Tibial nerve (tissue), 4 donors: Measurements from ENCODE around the gene RAN. TPM values are rescaled to one million over a fixed set of nuclear protein-coding genes. Genes with fewer than 3 reads are reported as not detected.

Experiments
- DNase-seq, 2 donors: peaks; one replicate each; pipeline ENCODE4 v3.0.0-alpha.2; 2019; ENCODE audit warnings: low spot score in 2 of 2
- H3K27ac ChIP-seq, 4 donors: fragments of 200-600 bp; sonication (generic) in 3 of 4; one replicate each; pipeline ENCODE4 v1.5.1; 2017 to 2019; ENCODE audit warnings: mild to moderate bottlenecking in 1 of 4
- H3K27me3 ChIP-seq, 2 donors: fragments of 200-600 bp; sonication (generic) in 1 of 2; one replicate each; pipeline versions ENCODE4 v1.5.1 to v1.6.0; 2017 to 2019
- H3K36me3 ChIP-seq, 3 donors: fragments of 200-600 bp; sonication (generic); one replicate each; pipeline ENCODE4 v1.5.1; 2018 to 2019
- H3K4me1 ChIP-seq, 4 donors: fragments of 200-600 bp; sonication (generic) in 3 of 4; one replicate each; pipeline ENCODE4 v1.5.1; 2017 to 2019
- H3K4me3 ChIP-seq, 4 donors: fragments of 200-600 bp; sonication (generic) in 3 of 4; one replicate each; pipeline ENCODE4 v1.5.1; 2017 to 2019; ENCODE audit warnings: mild to moderate bottlenecking in 1 of 4, moderate library complexity in 1 of 4
- H3K9me3 ChIP-seq, 4 donors: fragments of 200-600 bp; sonication (generic) in 3 of 4; one replicate each; pipeline ENCODE4 v1.5.1; 2017 to 2019
- CTCF ChIP-seq, 5 experiments: fragments of 200-600 bp in 3 of 5; fragments of 450-650 bp in 2 of 5; sonication (generic) in 3 of 5; IDR thresholded peaks; one replicate each; pipeline ENCODE4 v1.5.1; 2016 to 2019; ENCODE audit warnings: antibody characterized with exemption in 5 of 5, mild to moderate bottlenecking in 3 of 5, moderate library complexity in 2 of 5
- EP300 ChIP-seq, 2 donors: sonication (generic); formaldehyde crosslinking; IDR thresholded peaks; one replicate each; pipeline ENCODE4 v1.6.1; 2017; ENCODE audit warnings: antibody characterized with exemption in 2 of 2, mild to moderate bottlenecking in 1 of 2
- POLR2A ChIP-seq, 2 donors: fragments of 450-650 bp; IDR thresholded peaks; one replicate each; pipeline ENCODE4 v1.6.1; 2017; ENCODE audit warnings: antibody characterized with exemption in 2 of 2, mild to moderate bottlenecking in 2 of 2, moderate library complexity in 2 of 2
- WGBS, 2 donors: methylation state at CpG; one replicate each; pipeline ENCODE4 v1.1.5; 2018; 5-methylcytosine and 5-hydroxymethylcytosine counted together
- total RNA-seq, 4 donors: library from RNA; depleted of rRNA; stranded (reverse); fragments of >200 nt; gene quantifications; one replicate each; pipeline ENCODE4 v1.1.0, GENCODE V29; 2016

The RAN gene
- total RNA-seq, 4 donors from 2014 or later: 105 to 155 (median 124) TPM

GRCh38 chr12:130849561-130850417 is 22.1 kb upstream of the RAN start:
- no peak for DNase-seq
- peaks cover 0 to 5% (median 0%) of the 10 kb centered on the region in 4 donors for H3K4me1 ChIP-seq

GRCh38 chr12:130850418-130851021 is 21.3 kb upstream of the RAN start:
- Histone ChIP-seq H3K9me3 (no peaks in the 10 kb centered on the region), H3K36me3 (no peaks in the 10 kb centered on the region), H3K4me1 (peaks cover 0 to 5% (median 0%) of the 10 kb centered on the region in 4 donors), H3K4me3 (no peak overlapping the region), H3K27me3 (no peaks in the 10 kb centered on the region), H3K27ac (no peak overlapping the region)
- TF ChIP-seq EP300 (IDR thresholded peaks at IDR 0.05) (no peak), POLR2A (IDR thresholded peaks at IDR 0.05) (no peak), CTCF (IDR thresholded peaks at IDR 0.05) (no peak)
- DNase-seq: no peak
- 78 to 80% methylated on average over 12 of the region's 12 CpGs for WGBS, 2 donors

More at GRCh38 chr12:130849561-130850417, 22.1 kb upstream of the RAN start:
- Histone ChIP-seq H3K27ac (no peak overlapping the region), H3K9me3 (no peaks in the 10 kb centered on the region), H3K36me3 (no peaks in the 10 kb centered on the region), H3K4me3 (no peak overlapping the region), H3K27me3 (no peaks in the 10 kb centered on the region)
- WGBS, 2 donors: 63 to 66% methylated on average over 7 of the region's 7 CpGs
- TF ChIP-seq POLR2A (IDR thresholded peaks at IDR 0.05) (no peak), CTCF (IDR thresholded peaks at IDR 0.05) (no peak), EP300 (IDR thresholded peaks at IDR 0.05) (no peak)

GRCh38 chr12:130856088-130856487 is 15.8 kb upstream of the RAN start:
- Histone ChIP-seq H3K4me3 (no peak overlapping the region), H3K9me3 (peaks cover 0 to 9% (median 0%) of the 10 kb centered on the region in 4 donors), H3K36me3 (no peaks in the 10 kb centered on the region), H3K27me3 (peaks cover 0 to 4% of the 10 kb centered on the region in 2 donors), H3K4me1 (no peaks in the 10 kb centered on the region), H3K27ac (no peak overlapping the region)
- WGBS, 2 donors: 84 to 85% methylated on average over 4 of the region's 4 CpGs
- DNase-seq: no peak
- no peak for TF ChIP-seq EP300 (IDR thresholded peaks at IDR 0.05)
- no peak for TF ChIP-seq CTCF (IDR thresholded peaks at IDR 0.05)
- no peak for TF ChIP-seq POLR2A (IDR thresholded peaks at IDR 0.05)

GRCh38 chr12:130858084-130858483 is 13.8 kb upstream of the RAN start:
- Histone ChIP-seq H3K36me3 (no peaks in the 10 kb centered on the region), H3K4me3 (no peak overlapping the region), H3K27me3 (peaks cover 0 to 4% of the 10 kb centered on the region in 2 donors), H3K9me3 (peaks cover 0 to 9% (median 0%) of the 10 kb centered on the region in 4 donors), H3K4me1 (no peaks in the 10 kb centered on the region), H3K27ac (no peak overlapping the region)
- TF ChIP-seq CTCF (IDR thresholded peaks at IDR 0.05) (no peak), POLR2A (IDR thresholded peaks at IDR 0.05) (no peak), EP300 (IDR thresholded peaks at IDR 0.05) (no peak)
- WGBS, 2 donors: 84 to 85% methylated on average over 4 of the region's 4 CpGs
- DNase-seq: no peak

- Histone ChIP-seq H3K27ac (no peak overlapping the region), H3K36me3 (no peaks in the 10 kb centered on the region), H3K27me3 (peaks cover 0 to 4% of the 10 kb centered on the region in 2 donors), H3K4me1 (no peaks in the 10 kb centered on the region), H3K9me3 (peaks cover 0 to 9% (median 0%) of the 10 kb centered on the region in 4 donors), H3K4me3 (no peak overlapping the region)
- no peak for TF ChIP-seq POLR2A (IDR thresholded peaks at IDR 0.05)
- TF ChIP-seq EP300 (IDR thresholded peaks at IDR 0.05): no peak
- TF ChIP-seq CTCF (IDR thresholded peaks at IDR 0.05): no peak
- 81 to 86% methylated on average over 6 of the region's 6 CpGs for WGBS, 2 donors
- DNase-seq: no peak
Observed at GRCh38 chr12:130859161-130859560, 12.7 kb upstream of the RAN start.
